GM19397 (cell line): ENCODE measurements around the gene TMEM116.
"Not testable (repeated sequence)": the region's sequence is repeated elsewhere in the genome, so short reads cannot be mapped to it uniquely, and the experiment has no call there.

Experiments
- ATAC-seq: cut with Tn5 transposase; IDR thresholded peaks from one replicate; pipeline ENCODE4 v1.9.1; 2021; ENCODE audit warnings: mild to moderate bottlenecking, moderate library complexity; ENCODE audit not compliant: unreplicated experiment

TMEM116 gene

DNA sequence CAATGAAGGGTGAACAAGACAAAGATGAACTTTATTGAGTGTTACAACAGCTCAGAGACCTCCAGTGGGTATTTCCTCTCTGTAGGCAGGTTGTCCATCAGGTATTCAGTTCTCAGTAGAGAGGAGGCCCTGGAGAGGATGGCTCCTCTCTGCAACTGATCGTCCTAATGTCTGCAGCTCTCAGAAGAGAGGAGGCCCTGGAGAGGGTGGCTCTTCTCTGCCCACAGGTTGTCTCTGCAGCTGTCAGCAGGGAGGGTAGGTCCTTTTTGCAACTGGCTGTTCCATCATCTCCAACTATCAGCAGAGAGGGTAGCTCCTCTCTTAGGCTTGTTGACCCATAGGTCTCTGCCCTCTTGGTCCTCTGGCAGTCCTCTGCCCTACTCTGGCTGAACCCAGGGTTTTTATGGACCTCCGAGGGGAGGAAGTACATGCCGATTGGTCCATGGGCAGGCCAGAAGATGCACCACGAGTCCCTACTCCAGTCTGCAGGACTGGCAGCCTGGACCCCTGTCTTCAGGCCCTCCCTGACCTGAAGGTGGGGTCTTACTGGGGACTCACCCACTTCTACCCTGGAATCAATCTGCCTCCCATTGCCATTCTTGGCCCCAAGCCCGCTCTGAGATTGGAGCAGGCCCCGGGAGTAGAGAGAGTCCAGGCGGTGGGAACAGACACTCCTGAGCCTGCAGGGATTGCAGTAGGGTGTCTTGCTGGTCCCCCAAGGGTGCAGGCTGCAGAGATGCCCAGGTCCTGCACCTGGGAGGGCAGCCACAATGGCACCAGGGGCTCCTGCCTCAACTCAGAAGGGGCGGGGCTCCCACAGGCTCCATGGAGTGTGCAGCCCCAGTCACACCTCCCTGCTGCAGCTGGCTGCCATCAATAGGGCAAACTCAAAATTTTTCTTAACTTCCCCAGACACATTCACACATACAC lies 2.3 kb downstream of the TMEM116 start:
- ATAC-seq: no peak

DNA sequence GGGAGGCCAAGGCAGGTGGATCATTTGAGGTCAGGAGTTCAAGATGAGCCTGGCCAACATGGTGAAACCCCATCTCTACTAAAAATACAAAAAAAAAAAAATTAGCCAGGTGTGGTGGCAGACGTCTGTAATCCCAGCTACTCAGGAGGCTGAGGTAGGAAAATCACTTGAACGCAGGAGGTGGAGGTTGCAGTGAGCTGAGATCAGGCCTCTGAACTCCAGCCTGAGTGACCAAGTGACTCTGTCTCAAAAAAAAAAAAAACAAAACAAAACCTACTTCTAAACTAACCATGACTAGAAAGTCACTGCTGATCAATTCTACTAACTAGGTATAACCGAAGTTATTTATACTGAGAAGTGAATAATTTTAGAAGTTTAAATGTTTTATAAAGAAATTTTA lies 3.4 kb downstream of the TMEM116 start:
- not testable (repeated sequence) for ATAC-seq

DNA sequence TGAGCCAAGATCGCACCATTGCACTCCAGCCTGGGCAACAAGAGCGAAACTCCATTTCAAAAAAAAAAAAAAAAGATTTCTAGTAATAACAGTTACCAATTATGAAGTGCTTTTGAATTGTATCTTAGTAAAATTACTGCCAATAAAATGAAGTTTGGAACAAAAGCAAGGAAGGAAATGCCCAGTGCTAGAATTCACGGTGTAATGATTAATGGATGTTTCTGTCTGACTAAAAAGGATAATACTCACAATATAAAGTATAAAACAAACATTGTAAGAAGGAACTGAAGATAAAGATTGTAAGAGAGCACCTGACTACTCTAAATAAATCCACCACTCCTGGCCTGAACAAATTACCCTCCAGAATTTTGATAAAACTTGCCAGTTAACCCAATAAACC lies 4.0 kb downstream of the TMEM116 start:
- ATAC-seq: no peak

DNA sequence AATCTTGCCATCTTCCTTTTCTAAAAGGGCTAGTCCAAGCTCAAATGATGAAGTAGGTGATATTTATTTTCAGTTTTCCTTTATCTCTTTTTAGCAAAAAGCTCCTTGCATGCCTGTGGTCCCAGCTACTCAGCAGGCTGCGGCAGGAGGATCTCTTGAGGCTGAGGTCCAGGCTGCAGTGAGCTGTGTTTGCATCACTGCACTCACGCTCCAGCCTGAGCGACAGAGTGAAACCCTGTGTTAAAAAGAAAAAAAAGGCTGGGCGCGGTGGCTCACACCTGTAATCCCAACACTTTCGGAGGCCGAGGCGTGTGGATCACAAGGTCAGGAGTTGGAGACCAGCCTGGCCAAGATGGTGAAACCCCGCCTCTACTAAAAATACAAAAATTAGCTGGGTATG lies 5.0 kb downstream of the TMEM116 start:
- ATAC-seq: no peak

DNA sequence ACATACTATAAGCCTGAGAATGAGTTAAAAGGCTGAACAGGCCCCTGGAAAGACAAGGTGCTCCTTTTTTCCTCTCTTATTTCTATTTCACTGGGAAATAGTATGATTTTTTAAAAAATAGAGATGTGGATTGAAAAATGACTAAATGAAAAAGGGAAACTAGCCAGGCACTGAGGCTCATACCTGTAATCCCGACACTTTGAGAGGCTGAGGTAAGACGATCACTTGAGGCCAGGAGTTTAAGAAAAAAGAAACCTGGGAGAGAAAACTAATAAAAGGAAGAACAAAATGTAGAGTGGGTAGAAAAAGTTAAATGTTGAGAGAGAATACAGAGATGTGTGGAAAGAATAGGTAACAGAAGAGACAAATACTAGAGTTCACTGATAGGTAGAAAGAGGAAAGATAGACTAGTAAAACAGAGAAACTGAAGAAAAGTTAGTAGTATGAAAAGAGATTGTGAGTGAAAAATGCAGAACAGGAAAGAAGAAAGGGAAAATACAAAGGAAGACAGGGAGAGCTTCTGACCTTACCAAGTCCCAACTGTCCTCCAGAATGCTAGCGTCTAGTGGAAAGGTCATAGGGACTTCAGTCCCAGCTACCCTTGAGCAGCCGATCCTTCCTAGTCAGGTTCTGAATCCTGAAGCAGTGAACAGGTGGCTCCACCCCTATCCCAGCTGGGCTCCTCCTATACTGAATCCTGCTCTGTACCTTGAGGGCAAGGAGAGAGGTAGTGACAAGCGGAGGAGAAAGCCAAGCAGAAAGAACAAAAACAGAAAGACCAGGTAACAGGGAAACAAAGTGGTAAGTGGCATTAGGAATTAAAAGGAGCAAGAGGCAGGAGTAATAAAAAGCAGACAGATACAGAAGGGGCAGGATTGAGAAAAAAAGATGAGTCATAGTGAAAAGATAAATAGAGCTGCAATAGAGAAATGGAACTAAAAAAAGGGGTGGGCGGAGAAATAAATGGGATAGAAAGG lies 7.3 kb downstream of the TMEM116 start:
- no peak for ATAC-seq

DNA sequence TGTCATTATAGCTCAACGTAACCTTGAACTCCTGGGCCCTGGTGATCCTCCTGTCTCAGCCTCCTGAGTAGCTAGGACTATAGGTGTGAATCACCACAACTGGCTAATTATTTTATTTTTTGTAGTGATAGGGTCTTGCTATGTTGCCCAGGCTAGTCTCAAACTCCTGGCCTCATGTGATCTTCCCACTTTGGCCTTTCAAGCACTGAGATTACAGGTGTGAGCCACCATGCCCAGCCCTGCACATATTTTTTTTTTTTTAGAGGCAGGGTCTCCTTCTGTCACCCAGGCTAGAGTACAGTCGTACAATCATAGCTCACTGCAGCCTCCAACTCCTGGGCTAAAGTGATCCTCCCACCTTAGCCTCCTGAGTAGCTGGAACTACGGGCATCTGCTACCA lies 8.9 kb downstream of the TMEM116 start:
- ATAC-seq: no peak

DNA sequence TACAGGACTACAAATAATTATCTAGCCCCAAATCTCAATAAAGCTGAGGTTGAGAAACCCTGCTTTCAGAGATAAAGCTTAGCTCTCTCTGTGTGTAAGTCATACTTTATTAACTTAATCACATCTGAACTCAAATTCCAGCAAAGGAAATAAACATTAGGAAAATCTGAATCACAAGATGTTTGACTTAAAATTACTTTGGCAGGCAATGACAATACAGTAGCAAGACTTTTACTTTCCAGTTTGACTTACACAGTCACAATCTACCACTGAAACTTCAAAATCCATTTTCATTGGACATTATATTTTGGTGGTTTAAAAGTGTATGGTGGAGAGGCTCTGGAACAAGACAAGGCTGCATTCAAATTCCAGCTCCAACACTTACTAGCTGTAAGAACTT lies 11.4 kb downstream of the TMEM116 start:
- no peak for ATAC-seq

DNA sequence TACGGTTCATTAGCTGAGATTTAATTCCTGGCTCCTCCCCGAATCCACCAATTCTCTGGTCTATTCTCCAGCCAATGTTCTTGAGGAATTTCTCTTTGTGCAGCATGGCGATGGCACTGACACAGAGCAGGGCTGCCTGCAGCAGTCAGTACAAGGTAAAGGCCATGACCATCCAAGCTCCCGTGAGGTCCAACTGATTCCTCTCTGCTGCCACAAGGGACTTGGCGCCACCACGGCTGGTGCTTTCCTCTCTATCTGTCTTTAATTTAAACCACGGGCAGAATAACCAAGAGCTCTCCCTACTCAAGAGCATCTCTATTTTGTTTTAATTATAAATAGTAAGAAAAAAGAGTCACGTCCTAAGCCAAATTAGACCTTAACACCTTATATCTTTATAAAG lies 12.1 kb downstream of the TMEM116 start:
- no peak for ATAC-seq

DNA sequence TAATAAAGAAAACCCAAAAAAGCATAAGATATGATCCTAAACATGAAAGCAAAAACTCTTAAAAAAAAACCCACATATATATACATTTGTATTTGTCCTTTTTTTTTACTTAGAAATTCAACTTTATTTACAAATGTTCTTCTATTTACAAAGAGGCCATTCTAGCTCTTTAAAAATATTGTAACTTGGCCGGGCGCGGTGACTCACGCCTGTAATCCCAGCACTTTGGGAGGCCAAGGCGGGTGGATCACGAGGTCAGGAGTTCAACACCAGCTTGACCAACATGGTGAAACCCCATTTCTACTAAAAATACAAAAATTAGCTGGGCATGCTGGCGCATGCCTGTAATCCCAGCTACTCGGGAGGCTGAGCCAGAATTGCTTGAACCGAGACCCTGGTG lies 13.8 kb downstream of the TMEM116 start:
- not testable (repeated sequence) for ATAC-seq

DNA sequence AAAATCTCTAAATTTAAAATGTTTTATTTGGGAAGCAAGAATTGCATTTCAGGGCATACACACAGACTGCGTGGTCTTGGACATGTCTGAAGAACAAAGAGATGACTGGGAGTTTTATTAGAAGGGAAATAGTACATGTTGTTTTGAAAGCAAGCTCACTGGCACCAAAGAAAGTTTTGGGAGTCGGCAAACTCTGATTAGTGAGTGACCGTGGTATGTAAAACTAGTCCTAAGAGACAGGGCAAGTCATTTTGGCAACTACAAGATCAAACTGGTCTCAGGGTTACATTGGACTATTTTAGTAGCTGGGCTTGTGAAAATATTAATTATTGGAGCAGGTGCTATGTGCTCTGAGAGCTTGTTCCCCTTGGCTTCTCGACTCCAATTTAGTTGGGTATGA lies 14.9 kb downstream of the TMEM116 start:
- no peak for ATAC-seq

DNA sequence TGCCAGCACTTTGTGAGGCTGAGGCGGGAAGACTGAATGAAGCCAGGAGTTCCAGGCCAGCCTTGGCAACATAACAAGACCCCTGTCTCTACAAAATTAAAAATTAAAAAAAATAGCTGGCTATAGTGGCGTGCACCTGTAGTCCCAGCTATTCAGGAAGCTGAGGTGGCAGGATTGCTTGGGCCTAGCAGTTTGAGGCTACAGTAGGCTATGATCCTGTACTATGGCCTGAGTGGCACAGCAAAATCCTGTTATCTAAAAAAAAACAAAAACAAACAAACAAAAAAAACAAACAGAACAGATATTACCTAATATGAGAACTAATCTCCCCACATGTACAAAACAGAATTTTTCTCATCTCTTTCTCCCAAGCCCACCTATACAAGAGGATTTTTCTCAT lies 15.7 kb downstream of the TMEM116 start:
- no peak for ATAC-seq

DNA sequence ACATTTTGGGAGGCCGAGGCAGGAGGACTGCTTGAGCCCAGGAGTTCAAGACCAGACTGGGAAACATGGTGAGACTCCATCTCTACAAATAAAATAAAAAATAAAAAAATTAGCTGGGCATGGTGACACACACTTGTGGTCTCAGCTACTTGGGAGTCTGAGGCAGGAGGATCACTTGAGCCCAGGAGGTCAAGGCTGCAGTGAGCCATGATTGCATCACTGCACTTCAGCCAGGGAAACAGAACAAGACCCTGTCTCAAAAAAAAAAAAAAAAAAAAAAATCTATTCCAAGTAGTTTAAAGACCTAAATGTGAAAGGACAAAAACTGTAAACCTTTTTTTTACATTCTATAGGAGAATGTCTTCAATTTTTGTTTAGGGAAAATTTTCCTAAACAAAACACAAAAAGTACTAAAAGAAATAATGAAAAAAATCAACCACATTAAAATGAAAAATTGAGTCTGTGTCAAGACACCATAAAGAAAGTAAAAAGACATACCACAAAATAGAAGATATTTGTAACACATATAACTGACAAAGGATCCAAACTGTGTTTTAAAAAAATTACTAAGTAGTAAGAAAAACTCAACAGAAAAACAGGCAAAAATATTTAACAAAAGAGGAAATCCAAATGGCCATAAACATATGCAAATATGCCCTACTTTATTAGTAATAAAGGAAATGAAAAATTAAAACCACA lies 17.0 kb downstream of the TMEM116 start:
- ATAC-seq: no peak

DNA sequence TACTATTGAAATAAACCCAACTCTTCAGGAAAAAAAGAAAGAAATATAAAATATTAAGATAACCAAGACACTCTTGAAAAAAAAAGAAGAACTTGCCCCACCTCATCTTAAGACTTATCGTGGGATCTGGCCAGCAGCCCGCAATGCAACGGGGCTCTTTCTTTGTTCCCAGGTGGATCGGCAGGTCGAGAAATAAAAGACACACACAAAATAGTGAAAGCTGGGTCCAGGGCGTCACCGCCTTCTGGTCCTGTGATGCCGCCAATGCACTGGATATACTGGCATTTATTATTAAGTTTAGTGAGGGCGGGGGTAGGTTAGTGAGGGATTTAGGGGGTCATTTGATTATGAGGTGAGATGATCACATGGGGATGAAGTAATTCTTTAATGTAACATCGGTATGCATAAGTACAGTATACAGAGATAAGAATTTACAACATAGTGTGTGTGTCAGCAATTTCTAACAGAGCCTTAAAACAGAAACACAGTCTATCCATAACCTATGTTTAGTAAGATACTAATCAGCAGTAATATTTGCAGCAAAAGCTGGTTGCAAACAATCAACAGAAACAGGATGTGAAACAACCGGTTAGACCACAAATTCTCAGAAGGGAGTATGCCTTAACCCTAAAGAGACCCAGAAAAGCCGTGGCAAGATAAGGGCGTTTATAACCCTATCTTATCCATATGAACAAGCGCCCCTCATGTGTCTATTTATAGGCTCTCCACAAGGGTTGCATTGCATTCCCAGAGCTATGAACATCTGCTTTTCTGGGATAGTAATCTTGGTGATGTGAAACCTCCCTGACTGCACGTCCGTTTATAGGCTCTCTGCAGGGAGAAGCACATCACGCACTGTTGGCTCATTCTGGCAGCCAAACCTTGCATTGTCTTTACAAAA lies 18.5 kb downstream of the TMEM116 start:
- ATAC-seq: not testable (repeated sequence)

DNA sequence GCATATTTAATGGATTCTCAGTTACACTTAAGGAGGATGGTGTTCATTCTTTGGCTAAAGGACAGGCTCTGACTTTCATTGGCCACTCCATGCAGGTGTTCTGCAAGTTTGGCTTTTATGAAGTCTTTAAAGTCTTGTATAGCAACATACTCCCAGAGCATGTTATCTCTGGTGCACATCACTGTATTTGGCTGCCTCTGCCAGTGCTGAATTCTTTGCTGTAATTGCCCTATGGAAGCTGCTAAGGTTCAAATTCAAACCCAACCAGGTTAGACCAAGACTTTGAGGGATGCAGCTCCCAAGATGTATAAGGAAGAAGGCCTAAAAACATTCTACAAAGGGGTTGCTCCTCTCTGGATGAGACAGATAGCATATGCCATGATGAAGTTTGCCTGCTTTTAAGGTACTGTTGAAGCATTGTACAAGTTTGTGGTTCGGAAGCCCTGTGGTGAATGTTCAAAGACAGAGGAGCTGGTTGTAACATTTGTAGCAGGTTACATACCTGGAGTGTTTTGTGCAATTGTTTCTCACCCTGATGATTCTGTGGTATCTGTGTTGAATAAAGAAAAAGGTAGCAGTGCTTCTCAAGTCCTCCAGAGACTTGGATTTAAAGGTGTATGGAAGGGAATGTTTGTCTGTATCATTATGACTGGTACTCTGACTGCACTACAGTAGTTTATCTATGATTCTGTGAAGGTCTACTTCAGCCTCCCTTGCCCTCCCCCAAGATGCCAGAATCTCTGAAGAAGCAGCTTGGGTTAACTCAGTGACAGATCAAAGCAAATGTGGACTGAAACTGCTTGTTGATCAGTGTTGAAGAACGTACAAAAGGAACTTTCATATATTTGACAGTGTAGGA lies 19.4 kb downstream of the TMEM116 start:
- no peak for ATAC-seq

DNA sequence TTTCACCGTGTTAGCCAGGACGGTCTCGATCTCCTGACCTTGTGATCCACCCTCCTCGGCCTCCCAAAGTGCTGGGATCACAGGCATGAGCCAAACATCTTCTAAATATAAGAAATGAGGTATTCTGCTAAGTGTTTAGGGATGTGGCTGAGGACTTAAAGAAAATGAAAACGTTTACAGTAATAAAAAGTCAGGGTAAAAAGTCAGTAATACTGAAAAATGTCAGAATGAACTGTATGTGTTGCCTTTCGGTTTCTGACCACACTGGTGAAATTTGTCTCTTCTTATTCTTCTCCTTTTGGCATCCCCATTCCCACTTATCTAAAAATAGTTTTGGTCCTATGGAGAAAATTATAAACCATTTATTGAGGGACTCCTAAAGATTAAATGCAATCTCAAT lies 20.5 kb downstream of the TMEM116 start:
- no peak for ATAC-seq

DNA sequence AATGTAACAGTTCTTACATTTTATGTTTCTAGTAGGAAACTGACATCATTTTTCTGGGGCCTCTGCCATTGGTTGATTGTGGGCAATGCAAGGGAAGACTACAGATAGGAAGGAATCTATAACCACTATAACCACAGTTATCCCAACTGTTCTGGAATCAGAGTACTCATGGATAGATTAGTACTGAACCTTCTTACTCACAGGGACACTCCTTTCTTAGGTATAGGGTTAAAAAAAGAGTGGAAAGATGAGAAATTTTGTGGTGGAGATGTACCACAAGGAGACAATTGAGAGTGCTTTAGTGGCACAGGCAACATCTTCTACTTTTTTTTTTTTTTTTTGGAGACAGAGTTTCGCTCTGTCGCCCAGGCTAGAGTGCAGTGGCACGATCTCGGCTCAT lies 21.0 kb downstream of the TMEM116 start:
- ATAC-seq: no peak

DNA sequence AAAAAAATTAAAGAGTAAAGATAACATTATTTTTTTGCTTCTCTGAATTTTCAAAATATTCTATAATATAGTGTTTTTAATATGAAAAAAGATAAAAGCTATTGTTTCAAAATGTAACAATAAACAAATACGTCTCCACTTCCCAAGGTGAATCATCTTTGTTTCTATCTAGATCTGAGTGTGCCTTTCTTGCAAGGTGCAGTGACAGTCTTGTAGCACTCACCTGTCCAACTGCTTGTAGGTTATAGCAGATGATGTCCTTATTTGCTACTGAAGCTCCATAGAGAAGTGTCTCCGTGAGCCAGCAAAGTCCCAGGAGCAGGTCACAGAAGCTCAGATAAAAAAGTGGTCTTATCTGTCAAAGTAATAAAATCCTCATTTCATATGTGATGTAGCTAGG lies 21.4 kb downstream of the TMEM116 start:
- no peak for ATAC-seq

DNA sequence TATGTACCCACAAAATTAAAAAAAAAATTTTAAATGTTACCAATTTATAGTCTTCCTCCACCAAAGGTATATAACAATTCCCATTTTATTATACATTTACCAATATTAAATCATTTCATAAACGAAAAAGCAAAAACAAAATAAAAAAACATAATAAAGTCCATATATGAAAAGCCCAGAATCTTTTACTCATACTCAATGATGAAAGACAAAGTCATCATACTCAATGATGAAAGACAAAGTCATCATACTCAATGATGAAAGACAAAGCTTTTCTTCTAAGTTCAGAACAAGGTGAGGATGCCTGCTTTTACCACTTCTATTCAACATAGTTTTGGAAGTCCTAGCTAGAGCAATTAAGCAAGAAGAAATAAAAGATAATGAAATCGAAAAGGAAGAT lies 28.1 kb downstream of the TMEM116 start:
- ATAC-seq: no peak

DNA sequence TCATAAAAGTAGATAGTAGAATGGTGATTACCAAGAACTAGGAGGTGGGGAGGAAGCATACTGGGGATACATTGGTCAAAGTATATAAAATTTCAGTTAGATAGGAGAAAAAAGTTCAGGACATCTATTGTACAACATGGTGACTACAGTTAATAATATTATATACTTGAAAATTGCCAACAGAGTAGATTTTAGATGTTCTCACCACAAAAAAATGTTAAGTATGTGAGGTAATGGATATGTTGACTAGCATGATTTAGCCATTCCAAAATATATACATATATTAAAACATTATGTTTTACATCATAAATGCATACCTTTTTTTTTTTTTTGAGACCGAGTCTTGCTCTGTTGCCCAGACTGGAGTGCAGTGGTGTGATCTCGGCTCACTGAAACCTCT lies 31.0 kb downstream of the TMEM116 start:
- no peak for ATAC-seq
